Panc1 (cell line): ENCODE results near the gene RAB4A. TPM values are rescaled to one million over a fixed set of nuclear protein-coding genes. Genes with fewer than 3 reads are reported as not detected.

ENCODE experiments used
- ATAC-seq: fragments of 200-7000 bp; cut with Tn5 transposase; 2 replicates; pipeline ENCODE4 v1.9.1; 2020; ENCODE audit warnings: mild to moderate bottlenecking, moderate library complexity
- BruUV-seq: library from RNA; stranded (reverse); fragments of 400-500 nt; replicated peaks from 2 replicates; lab custom pipeline; 2021; lab: Mats Ljungman, UMichigan
- CTCF ChIA-PET: fragments of 300-600 bp; sonication (Branson Sonifier 250); formaldehyde crosslinking; loops from one replicate; lab custom pipeline; 2022; ENCODE audit warnings: antibody characterized with exemption; lab: Charles Lee
- POLR2A ChIA-PET: fragments of 300-600 bp; sonication (Branson Sonifier 250); formaldehyde crosslinking; loops from one replicate; lab custom pipeline; 2022; ENCODE audit warnings: antibody characterized with exemption; lab: Charles Lee
- DNase-seq: peaks from one replicate; pipeline ENCODE4 v3.0.0-alpha.2; 2010; ENCODE audit warnings: low read depth, low spot score
- H3K27ac ChIP-seq: 2 replicates; pipeline ENCODE4 v1.5.1; 2011; ENCODE audit warnings: mild to moderate bottlenecking, low read length, inconsistent platforms
- H3K27me3 ChIP-seq: fragments of 200-500 bp; sonication (Bioruptor generic); 2 replicates; pipeline ENCODE4 v1.6.0; 2014; ENCODE audit warnings: low read length, inconsistent platforms; ENCODE audit not compliant: control insufficient read depth, insufficient read depth
- H3K36me3 ChIP-seq: fragments of 200-500 bp; sonication (Bioruptor generic); 2 replicates; pipeline ENCODE4 v1.5.1; 2014; ENCODE audit warnings: inconsistent platforms, mild to moderate bottlenecking, low read length, moderate library complexity; ENCODE audit not compliant: control insufficient read depth, insufficient read depth
- H3K4me1 ChIP-seq: 2 replicates; pipeline ENCODE4 v1.5.1; 2011; ENCODE audit warnings: inconsistent platforms, mild to moderate bottlenecking, low read length, moderate library complexity; ENCODE audit not compliant: control insufficient read depth, insufficient read depth
- H3K4me3 ChIP-seq, 2 experiments: 2 replicates each; pipeline ENCODE4 v1.5.1; 2011 to 2012; ENCODE audit warnings: low read depth in 2 of 2, low read length in 2 of 2, mild to moderate bottlenecking in 2 of 2, inconsistent platforms in 1 of 2, moderate library complexity in 1 of 2
- H3K9me3 ChIP-seq: fragments of 200-500 bp; sonication (Bioruptor generic); 2 replicates; pipeline ENCODE4 v1.5.1; 2014; ENCODE audit warnings: low read depth, mild to moderate bottlenecking, inconsistent platforms, low read length, moderate library complexity; ENCODE audit not compliant: control insufficient read depth, insufficient read depth
- POLR2AphosphoS5 ChIP-seq: IDR thresholded peaks from 2 replicates; pipeline ENCODE4 v1.6.1; 2012; ENCODE audit warnings: mild to moderate bottlenecking, low read depth, low read length, moderate library complexity
- SIN3A ChIP-seq: IDR thresholded peaks from 2 replicates; pipeline ENCODE4 v1.6.1; 2012; ENCODE audit warnings: low read depth, mild to moderate bottlenecking, low read length, moderate library complexity, borderline replicate concordance; ENCODE audit not compliant: insufficient read depth
- TCF7L2 ChIP-seq: IDR thresholded peaks from 2 replicates; pipeline ENCODE4 v1.6.1; 2011; ENCODE audit warnings: mild to moderate bottlenecking, low read depth, low read length, inconsistent platforms
- in situ Hi-C: cut with HindIII; loops from 2 replicates; pipeline ENCODE4 v1.10.0; 2016; ENCODE audit warnings: low sequenced_read_pairs, low pct_unique_long_range_greater_than_20kb
- intact Hi-C: fragments of 100-400 bp; cut with micrococcal nuclease; formaldehyde crosslinking; loops from one replicate; pipeline ENCODE4 v1.10.0; 2022; ENCODE audit not compliant: unreplicated experiment
- total RNA-seq: library from RNA; stranded (reverse); gene quantifications from one replicate; pipeline ENCODE4 v1.2.1, GENCODE V29; 2021; ENCODE audit not compliant: unreplicated experiment
- TF ChIP-seq, protein P1 (sequence below), 2 experiments: IDR thresholded peaks; 2 replicates each; pipeline ENCODE4 v1.6.1; 2011 to 2012; ENCODE audit warnings: low read depth in 2 of 2, control low read depth in 1 of 2, low read length in 1 of 2, mild to moderate bottlenecking in 1 of 2, moderate library complexity in 1 of 2; ENCODE audit not compliant: insufficient read depth in 1 of 2
- TF ChIP-seq, protein P2 (sequence below): fragments of 450-650 bp; IDR thresholded peaks from 2 replicates; pipeline ENCODE4 v1.5.1; 2017; ENCODE audit warnings: mild to moderate bottlenecking

The RAB4A gene
- total RNA-seq, 1 experiment from 2014 or later = 73.0 TPM

DNA sequence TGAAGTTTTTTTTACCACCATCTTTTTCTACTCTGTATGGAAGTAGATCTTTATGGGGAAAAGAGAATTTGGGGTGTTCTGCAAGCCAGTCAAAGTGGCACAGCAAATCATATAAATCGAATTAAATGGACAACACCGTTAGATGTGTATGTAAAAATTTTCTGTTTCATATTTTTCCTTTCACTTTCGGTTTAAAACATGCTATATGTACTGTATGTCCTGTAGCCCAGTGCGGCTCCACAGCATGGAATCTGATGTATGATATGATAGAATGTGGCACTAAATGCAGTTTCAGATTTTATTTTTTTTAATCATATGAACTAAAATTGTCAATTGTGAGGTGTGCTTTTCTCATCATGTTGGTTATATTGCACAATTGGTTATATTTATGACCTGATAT is 32.9 kb downstream of the RAB4A start:
- CTCF ChIA-PET = no interaction called here
- H3K4me1 ChIP-seq = no peaks in the 10 kb centered on the region
- no peak for DNase-seq
- peaks cover 9% of the 10 kb centered on the region; the same call in 1 of the 2 replicates for H3K36me3 ChIP-seq
- H3K27me3 ChIP-seq = no peaks in the 10 kb centered on the region
- intact Hi-C loops = no loop called here
- H3K9me3 ChIP-seq = no peaks in the 10 kb centered on the region
- ATAC-seq = no peak
- in situ Hi-C loops = no loop called here
- no peak overlapping the region for H3K4me3 ChIP-seq
- no TSS peak for BruUV-seq
- TF ChIP-seq, protein P1, sequence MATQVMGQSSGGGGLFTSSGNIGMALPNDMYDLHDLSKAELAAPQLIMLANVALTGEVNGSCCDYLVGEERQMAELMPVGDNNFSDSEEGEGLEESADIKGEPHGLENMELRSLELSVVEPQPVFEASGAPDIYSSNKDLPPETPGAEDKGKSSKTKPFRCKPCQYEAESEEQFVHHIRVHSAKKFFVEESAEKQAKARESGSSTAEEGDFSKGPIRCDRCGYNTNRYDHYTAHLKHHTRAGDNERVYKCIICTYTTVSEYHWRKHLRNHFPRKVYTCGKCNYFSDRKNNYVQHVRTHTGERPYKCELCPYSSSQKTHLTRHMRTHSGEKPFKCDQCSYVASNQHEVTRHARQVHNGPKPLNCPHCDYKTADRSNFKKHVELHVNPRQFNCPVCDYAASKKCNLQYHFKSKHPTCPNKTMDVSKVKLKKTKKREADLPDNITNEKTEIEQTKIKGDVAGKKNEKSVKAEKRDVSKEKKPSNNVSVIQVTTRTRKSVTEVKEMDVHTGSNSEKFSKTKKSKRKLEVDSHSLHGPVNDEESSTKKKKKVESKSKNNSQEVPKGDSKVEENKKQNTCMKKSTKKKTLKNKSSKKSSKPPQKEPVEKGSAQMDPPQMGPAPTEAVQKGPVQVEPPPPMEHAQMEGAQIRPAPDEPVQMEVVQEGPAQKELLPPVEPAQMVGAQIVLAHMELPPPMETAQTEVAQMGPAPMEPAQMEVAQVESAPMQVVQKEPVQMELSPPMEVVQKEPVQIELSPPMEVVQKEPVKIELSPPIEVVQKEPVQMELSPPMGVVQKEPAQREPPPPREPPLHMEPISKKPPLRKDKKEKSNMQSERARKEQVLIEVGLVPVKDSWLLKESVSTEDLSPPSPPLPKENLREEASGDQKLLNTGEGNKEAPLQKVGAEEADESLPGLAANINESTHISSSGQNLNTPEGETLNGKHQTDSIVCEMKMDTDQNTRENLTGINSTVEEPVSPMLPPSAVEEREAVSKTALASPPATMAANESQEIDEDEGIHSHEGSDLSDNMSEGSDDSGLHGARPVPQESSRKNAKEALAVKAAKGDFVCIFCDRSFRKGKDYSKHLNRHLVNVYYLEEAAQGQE (IDR thresholded peaks at IDR 0.05; ENCODE audit: insufficient read depth in 1 of 2, low read depth in 2 of 2, low read length in 1 of 2) = no peak
- TF ChIP-seq POLR2AphosphoS5 (no peak), TCF7L2 (no peak), SIN3A (no peak)
- TF ChIP-seq, protein P2, sequence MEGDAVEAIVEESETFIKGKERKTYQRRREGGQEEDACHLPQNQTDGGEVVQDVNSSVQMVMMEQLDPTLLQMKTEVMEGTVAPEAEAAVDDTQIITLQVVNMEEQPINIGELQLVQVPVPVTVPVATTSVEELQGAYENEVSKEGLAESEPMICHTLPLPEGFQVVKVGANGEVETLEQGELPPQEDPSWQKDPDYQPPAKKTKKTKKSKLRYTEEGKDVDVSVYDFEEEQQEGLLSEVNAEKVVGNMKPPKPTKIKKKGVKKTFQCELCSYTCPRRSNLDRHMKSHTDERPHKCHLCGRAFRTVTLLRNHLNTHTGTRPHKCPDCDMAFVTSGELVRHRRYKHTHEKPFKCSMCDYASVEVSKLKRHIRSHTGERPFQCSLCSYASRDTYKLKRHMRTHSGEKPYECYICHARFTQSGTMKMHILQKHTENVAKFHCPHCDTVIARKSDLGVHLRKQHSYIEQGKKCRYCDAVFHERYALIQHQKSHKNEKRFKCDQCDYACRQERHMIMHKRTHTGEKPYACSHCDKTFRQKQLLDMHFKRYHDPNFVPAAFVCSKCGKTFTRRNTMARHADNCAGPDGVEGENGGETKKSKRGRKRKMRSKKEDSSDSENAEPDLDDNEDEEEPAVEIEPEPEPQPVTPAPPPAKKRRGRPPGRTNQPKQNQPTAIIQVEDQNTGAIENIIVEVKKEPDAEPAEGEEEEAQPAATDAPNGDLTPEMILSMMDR = no peak
- POLR2A ChIA-PET = no interaction called here
- H3K27ac ChIP-seq = no peak overlapping the region

DNA sequence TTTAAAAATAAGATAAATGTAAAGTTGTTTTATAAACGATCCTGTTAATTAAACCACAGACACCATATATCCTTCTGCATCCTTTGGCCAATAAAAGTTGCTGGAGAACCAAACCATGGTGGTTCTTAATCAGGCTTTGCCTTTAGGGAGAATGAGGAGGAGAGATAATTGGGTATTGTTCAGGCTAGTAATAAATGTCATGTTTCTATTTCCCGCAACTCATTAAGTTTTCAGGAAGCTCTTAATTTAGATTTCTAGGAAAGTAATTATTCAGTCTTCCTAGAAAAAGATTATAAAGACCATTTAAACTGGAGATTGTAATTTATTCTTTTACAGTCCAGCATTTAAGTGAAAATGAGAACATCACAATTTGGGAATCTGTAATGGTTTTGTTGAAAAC is 34.5 kb downstream of the RAB4A start:
- ATAC-seq (no peak), DNase-seq (no peak)
- no TSS peak for BruUV-seq
- no peak for TF ChIP-seq POLR2AphosphoS5
- TF ChIP-seq TCF7L2 = no peak
- TF ChIP-seq SIN3A = no peak
- TF ChIP-seq, protein P2 = no peak
- TF ChIP-seq, protein P1 (IDR thresholded peaks at IDR 0.05; ENCODE audit: insufficient read depth in 1 of 2, low read depth in 2 of 2, low read length in 1 of 2) = no peak
- Histone ChIP-seq H3K4me1 (no peaks in the 10 kb centered on the region), H3K4me3 (no peak overlapping the region), H3K9me3 (no peaks in the 10 kb centered on the region), H3K36me3 (peaks cover 9% of the 10 kb centered on the region; the same call in 1 of the 2 replicates), H3K27me3 (no peaks in the 10 kb centered on the region), H3K27ac (no peak overlapping the region)
- intact Hi-C loops (no loop called here), in situ Hi-C loops (no loop called here)
- POLR2A ChIA-PET = no interaction called here
- CTCF ChIA-PET = no interaction called here
